UCSD-AML1 (cell line): ENCODE data around the gene TIE1.
"Not testable (repeated sequence)": the region's sequence is repeated elsewhere in the genome, so short reads cannot be mapped to it uniquely, and the experiment has no call there.

Experiments
- DNase-seq: peaks from one replicate; lab custom pipeline; 2025; ENCODE audit not compliant: unreplicated experiment; lab: John Stamatoyannopoulos, UW

The TIE1 gene

DNA sequence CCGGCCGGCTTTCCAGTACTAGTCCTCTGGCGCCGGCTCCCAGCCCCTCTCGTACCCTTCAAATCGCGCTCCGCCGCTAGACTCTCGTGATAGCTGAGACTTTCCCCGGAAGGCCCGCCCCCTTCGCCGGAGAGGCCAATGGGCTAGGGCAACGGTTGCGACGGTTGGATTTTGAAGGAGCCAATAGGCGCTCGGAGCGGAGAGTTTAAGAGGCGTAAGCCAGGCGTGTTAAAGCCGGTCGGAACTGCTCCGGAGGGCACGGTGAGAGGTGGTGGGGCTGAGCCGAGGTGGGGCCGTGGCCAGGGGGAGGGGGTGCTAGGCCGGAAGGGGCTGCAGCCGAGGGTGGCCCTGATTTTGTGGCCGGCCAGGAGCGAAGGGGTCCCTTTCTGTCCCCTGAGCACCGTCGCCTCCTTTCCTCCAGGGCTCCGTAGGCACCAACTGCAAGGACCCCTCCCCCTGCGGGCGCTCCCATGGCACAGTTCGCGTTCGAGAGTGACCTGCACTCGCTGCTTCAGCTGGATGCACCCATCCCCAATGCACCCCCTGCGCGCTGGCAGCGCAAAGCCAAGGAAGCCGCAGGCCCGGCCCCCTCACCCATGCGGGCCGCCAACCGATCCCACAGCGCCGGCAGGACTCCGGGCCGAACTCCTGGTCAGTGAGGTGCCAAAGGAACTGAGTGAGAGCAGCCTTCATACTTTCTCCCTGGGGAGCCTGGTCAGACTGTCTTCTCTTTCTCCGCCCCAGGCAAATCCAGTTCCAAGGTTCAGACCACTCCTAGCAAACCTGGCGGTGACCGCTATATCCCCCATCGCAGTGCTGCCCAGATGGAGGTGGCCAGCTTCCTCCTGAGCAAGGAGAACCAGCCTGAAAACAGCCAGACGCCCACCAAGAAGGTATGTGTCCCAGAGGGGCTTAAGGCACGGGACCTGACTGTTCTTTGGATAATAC is 58.2 kb downstream of the TIE1 start, which contains the start of gene CDC20:
Gene CDC20 (plus strand): TSS at position 236 of the 948 bp plus-strand sequence. CDS start 235 bp downstream, at position 471.
- peak; percentile 98 for DNase-seq

DNA sequence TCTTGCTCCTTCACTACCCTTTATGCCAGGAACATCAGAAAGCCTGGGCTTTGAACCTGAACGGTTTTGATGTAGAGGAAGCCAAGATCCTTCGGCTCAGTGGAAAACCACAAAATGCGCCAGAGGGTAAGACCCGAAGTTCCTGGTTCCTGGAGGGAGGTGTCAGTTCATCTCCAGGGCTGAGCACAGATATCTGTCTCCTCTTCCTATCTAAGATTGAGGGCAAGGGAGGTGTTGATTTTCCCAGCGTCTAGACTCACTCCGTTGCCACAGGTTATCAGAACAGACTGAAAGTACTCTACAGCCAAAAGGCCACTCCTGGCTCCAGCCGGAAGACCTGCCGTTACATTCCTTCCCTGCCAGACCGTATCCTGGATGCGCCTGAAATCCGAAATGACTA is 58.9 kb downstream of the TIE1 start:
- no peak for DNase-seq

DNA sequence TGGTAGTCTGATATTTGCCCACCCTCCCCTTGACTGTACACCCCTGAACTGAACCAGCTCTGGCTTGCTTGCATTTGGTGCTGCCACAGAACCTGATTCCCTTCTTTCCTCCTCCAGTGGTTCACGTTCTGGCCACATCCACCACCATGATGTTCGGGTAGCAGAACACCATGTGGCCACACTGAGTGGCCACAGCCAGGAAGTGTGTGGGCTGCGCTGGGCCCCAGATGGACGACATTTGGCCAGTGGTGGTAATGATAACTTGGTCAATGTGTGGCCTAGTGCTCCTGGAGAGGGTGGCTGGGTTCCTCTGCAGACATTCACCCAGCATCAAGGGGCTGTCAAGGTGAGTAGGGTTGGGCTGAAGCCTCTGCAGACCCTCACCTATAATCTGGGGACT is 59.8 kb downstream of the TIE1 start:
- DNase-seq, result no peak

DNA sequence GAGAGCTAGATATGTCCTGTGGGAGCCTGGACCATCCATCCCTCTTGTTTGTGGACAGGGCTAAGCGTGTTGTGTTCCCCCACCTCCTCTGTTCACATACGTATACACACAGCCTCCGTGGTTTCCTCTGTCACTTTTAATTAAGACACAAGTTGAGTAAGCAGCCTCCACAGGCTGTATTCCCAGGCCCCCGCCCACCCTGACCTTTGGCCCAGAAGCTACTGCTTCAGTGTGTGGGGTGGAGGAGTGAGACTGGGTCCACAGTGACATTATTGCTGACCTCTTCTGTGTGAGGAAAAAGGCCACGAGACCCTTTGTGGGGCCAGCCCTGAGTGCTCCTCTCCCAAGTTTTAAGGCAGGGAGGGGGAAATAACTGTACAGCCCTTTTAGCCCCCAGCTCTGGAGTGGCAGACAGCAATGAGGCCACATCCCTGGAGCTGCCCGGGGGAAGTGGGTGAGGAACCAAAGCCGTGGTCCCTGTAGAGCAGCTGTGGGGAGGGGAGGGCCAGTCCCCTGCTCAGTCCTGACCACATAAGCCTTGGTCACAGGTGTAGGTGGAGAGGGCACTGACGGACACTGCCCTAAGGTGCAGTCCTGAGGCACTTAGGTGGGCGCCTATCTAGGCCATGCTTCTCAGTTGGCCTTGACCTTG is 62.6 kb downstream of the TIE1 start:
- no peak for DNase-seq

DNA sequence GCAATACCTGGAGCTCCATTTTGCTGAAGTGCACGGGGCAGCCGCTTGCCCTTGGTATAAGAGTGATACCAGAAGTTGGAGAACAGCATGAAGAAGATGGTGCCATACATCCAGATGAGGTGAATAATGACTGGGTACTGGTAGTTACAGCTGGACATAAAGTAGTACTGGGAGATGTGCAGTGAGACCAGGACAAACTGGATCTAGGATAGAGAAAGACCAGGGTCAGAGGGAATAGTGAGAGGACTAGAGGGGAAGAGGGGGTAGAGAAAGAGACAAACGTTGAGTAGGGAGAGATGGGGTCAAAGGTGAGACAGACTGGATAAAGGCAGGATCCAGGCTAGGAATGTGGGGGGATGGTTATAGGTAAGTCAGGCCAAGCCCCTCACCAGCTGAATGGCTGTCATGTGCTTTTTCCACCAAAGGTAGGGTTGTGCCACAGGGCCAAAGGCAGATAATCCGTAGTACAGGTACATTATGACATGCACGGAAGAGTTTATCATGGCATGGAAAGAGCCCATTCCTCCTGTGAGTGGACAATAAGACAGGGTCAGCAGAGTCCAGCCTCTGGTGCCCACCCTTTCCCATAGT is 63.2 kb downstream of the TIE1 start:
- DNase-seq, result no peak

DNA sequence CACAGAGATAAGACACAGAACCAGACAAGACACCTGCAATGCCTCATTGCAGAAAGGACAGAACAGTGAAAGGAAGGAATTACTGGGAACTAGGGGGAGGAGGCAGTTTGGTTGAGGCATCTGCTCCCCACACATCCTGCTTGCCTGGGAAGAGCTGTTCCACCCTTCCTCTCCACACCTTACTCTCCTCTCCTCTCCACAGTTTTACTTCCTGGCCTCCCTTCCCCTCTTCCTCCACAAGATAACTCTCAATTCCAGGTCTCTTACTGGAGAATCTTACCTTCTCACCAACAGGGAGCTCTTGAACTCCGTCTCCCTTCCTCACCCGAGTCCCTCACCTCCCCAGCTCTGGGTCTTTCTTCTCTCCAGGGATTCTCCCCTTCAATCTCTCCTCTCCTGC is 64.9 kb downstream of the TIE1 start:
- DNase-seq, result no peak

DNA sequence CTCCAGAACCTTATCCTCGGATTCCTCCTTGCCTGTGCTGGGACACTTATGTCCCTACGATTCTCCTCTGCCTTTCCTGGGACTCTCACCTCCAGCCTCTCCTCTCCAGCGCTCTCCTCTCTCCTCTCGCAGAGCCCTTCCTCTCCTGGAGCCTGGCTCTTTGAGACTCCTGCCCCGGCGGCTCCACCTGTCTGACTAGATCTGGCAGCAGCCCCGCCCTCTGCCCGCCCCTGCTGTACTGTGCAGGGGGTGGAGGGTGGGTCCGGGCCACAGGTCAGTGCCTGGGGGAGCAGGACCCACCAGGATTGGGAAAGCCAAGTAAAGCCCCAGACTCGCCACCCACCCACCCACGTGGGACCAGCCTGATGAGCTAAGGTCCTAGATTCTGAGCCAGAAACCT is 65.4 kb downstream of the TIE1 start:
- no peak for DNase-seq

DNA sequence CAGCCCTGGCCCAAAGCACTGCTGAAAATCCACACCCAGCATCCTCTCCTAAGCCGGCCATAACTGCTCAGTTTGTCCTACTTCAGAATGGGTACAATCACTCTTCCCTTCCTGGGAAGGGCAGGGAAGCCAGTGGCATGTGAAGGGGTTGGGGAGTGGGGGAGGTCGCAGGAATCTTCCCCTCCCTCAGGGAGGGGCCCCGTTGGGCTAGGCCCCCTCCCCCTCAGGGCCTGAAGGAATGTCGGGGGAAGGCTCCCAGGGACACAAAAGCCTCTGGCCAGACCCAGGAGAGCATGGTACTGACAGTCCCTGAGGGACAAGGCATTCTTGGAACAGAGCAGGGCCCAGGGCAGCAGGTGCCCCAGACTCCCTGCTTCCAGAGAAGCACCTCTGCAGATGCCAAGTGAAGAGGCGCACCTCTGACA is 65.8 kb downstream of the TIE1 start:
- no peak for DNase-seq

DNA sequence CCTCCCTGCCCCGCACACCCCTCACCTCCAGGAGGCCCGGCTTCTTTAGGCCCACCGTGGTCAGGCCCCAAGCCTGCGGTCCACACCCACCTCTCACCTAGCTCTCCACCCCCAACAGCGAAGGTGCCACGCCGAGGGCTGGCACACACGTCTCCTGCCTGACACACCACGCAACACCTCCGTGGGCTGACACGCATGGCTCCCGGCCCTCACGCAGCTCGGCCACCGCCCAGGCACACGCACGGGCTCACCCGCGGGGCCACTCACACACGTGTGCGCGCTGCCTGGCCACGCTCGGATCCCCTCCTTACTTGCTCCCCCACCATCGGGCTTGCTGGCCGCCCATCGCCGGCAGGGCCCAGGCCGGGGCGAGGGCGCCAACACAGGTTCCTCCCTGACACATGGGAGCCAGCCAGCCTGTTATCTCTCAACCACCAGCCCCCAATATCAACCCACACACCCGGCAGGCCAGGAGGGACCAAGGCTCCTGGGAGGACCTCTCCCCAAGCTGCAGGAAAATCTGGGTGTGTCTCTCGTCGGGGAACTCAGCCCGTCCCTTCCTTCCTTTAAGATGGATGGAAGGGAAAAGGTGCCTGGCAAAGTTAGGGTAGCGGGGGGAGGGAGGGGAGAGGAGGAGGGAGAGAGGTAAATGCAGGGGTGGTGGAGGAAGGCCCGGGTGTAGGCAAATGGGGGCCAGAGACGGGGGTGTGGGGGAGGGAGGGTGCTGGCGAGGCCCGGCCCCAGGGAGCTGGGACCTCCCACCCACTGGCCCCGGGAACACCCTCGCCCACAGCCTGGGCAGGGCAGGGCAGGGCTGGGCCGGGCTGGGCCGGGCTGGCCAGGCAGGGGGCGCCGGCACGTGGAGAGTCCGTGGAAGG is 66.5 kb downstream of the TIE1 start:
- no peak for DNase-seq

DNA sequence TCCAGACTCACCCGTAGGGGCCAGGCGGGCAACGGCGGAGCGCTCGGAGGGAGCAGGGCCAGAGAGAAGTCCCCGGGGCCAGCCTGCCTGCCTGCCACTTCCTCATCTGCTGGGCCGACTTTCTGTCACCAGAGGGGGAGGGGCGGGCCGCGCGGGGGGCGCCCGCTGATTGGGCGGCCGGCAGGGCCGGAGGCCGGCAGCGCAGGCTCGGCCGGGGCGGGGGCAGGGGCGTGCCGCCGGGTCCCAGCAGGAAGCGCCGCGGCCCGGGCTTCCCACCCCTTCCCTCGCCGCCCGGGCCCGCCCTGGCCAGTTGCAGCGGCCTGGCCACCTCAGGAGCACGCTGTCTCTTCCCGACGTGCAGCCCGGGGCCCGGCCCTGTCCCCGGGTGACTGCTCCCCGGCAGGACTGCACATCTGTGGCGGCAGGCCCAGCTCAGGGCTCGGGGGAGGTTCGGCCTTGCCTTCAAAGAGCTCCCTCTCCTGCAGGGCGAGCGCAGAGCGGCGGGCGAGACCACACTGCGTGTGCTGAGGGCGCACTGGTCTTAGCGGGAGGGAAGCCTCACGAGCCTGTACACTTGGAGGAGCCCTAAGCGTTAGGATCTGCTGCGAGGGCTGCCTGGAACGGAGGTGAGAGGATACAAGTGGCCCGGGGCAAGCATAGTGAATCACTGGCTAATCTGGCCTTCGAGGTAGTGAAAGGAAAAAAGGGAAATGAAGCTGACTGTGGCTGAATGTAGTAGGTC is 67.3 kb downstream of the TIE1 start, which contains the start of gene ELOVL1:
Gene ELOVL1 (minus strand): TSS at position 108 of the 742 bp plus-strand sequence. CDS start 2,402 bp downstream, outside the sequence.
- DNase-seq, result peak; percentile 94

DNA sequence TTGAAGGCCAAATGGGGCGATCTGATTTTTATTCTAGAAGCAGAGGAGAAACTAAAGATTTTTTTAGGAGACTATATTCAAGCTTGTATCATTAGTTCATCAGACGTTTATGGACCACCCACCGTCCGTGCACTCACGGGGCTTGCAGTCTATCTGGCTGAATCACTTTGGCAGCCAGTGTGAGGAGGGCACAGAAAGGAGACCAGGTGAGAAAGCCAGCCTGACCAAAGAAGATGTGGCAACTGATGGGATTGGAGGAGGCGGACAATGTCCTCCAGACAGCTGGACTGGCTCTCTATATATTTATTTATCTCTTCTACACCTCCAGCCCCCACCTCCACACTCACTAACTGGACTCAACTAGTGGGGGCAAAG is 67.9 kb downstream of the TIE1 start:
- DNase-seq, result no peak

DNA sequence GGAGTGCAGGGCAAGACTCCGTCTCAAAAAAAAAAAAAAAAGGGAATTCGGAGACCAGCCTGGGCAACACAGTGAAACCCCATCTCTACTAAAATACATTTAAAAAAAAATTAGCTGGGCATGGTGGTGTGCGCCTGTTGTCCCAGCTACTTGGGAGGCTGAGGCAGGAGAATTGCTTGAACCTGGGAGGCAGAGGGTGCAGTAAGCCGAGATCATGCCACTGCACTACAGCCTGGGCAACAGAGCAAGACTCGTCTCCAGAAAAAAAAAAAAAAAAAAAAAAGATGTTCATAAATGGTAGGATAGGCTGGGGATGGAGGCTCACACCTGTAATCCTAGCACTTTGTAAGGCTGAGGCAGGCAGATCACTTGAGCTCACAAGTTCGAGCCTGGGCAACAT is 69.0 kb downstream of the TIE1 start:
- not testable (repeated sequence) for DNase-seq

DNA sequence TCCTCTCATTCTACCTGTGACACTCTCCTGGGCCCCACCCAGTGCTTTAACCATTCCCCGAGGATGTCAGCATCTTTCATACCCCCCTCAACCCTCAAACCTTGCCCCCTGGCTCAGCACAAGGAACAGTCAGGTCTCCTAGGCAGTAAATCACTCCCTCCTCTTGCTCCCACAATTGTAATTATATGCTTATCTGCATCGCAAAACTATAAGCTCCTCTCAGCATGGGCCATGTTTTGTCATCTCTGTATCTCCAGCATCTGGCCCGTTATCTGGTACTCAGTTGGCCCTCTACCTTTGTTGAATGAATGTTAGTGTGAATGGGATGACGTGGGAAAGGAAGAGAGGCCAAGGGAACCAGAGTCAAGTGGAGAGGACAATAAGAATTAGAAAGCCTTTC is 69.8 kb downstream of the TIE1 start:
- DNase-seq, result no peak

DNA sequence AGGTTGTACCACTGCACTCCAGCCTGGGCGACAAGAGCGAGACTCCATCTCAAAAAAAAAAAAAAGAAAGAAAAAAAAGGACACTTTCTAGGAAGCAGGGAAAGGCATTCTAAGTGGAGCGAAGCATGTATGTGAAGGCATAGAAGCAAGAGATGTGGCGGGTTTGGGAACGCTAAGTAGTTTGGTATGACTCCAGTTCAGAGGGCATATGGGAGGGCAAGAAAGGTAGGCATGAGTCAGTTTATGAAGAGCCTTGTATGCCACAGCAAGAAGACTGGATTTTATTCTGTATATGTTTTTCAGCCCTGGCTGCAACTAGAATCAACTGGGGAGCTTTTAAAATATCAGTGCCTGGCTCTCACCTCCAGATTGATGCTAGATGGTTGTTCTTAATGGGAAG is 71.4 kb downstream of the TIE1 start:
- no peak for DNase-seq
